HG02623 (cell line): ENCODE data around the gene INO80.

ENCODE experiments used
- ATAC-seq: cut with Tn5 transposase; IDR thresholded peaks from one replicate; pipeline ENCODE4 v1.9.1; 2021; ENCODE audit warnings: moderate library complexity; ENCODE audit not compliant: unreplicated experiment

The INO80 gene

DNA sequence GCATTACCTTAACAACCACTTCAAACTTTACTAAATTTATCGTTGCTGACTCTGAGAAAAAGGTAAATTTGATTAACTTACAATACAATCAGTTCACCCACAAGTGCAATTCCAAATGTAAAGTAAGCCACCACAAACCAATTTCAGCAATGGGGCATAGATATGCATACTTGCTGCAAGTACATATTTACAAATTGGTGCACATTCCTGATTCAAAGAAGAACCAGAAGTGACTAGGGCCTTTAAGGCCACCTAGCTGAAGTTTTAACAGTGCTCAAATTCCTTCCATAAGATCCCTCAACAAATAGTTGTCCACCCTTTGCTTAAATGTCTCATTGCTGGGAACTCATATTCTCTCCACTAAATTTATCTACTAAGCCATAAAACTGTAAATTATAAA lies 67.2 kb downstream of the INO80 start:
- ATAC-seq = no peak

DNA sequence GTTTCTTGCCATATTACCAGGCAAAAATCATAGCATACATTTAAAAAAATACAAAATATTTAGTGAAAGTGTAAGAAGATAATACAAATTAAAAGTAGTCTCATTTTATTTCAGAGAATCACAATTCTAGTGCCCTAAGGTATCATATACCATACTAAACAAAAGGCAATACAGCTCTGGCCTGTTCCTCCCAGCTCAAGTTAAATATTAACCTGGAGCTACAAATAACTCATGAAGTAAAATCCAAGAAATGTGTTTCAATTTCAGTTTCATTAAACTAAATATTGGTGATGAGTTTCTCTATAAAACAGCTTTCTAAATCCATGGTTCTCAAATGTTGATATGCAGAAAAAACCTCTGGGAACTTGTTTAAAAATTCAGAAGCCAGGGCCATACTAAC lies 67.7 kb downstream of the INO80 start:
- ATAC-seq = no peak

DNA sequence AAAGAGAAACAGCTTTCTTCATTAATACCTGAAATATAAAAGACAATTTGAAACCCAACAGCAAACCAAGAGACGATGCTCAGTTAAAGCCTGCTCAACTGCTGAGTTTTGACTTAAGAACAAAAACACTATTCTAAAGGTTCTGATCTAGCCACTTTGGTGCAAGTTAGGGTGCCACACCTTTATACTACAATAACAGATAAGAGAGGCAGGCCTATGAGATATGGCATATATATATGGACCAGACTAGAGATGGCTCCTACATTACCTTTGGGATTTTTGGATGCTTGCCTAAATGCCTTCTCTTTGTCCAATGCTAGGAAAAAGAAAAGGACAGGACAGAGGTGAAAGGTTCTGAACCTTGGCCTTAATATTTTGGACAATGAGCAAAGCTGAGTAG lies 68.6 kb downstream of the INO80 start:
- ATAC-seq = no peak

DNA sequence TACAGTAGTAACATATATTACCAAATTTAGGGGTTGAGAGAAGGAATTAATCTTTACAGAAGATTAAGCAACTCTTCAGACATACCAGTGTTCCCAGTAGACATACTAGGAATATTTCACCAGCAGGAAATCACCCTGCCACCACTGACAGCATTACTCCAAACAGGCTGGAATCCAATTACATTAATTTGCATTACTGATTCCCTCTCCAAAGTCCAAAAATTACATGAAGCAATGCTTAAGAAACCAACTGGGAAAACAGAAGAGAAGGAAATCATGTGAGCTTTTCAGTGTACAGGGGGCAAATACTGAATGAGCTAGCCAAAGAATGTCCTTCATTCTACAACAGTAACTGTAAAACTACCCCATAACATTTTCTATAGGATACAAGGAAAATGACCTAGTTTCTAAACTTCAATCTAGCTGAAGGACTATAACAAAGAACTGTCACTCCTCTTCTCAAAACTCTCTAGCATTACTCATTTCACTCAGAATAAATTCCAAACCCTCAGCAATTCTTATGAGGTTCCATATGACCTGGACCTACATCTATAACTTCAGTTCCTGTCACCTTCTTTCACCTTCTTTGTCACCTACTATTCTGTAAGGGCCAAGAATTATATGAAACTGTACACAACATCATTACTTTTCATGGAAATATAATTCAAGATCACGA lies 72.7 kb downstream of the INO80 start:
- no peak for ATAC-seq

DNA sequence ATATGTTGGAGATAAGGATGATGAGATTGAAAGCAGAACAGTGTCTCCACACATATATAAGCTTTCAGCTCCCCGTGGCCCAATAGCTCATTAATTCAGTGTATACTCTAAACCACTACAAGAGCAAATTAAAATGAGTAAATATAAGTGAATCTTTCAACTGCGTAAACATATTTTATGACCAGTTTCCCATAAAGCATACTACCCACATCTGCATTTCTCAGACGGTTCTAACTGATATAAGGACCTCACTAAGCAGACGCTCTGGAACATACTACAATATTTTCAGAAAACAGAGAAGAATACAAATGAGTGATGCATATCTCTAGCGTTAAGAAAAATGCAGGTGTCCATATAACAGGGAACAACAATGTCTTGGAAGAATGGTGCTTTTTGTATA lies 73.2 kb downstream of the INO80 start:
- no peak for ATAC-seq

DNA sequence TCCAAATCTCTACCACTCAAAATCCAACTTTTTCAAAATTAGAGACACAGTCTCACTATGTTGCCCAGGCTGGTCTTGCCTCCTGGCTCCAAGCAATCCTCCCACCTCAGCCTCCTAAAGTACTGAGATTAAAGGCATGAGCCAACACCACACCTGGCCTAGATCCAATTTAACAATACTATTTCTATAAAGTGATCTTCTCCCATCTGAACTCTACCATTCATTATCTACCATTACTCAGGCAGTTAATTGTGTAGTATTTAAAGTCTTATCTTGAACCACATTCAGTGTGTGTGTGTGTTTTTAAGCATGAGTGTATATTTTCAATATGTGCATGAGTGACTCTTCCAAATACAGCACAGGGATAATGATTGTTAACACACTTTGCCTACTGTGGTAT lies 77.0 kb downstream of the INO80 start:
- no peak for ATAC-seq

DNA sequence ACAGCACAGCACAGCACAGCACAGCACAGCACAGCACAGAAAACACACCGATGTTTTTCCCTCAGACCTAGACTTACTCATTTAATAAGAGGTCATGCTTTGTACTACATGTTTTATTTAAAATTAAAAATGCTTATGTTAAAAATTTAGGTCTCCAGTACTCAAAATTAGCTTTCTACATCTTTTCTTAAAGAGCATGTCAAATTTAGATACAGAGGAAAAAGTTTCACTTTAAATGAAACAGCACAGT lies 84.1 kb downstream of the INO80 start:
- ATAC-seq = no peak

DNA sequence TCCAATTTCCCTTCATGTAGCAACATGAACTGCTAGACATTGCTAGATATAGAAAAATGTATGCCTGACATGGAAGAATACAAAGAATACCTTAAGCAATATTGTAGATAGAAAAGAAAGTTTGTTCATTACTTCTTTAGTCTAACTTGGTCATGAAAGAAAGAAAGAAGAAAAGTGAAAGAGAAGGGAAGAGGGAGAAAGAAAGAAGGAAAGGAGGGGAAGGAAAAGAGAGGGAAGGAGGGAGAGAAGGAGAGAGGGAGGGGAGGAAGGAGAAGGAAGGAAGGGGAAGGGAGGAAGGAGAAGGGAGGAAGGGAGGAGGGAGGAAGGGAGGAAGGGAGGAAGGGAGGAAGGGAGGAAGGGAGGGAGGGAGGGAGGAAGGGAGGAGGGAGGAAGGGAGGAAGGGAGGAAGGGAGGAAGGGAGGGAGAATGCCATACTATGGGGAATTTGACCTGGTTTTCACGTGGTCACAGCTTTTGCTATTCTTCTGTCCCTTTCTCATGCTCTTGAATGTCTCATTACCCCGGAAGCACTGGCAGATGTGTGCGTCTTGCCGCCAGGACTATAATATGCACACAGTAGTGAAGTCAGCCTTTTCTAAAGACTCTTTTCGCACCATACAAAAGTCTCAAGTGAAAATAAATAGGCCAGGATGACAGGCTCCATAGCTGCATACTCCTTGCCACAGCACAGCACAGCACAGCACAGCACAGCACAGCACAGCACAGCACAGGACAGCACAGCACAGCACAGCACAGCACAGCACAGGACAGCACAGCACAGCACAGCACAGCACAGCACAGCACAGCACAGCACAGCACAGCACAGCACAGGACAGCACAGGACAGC lies 84.6 kb downstream of the INO80 start:
- ATAC-seq = no peak

DNA sequence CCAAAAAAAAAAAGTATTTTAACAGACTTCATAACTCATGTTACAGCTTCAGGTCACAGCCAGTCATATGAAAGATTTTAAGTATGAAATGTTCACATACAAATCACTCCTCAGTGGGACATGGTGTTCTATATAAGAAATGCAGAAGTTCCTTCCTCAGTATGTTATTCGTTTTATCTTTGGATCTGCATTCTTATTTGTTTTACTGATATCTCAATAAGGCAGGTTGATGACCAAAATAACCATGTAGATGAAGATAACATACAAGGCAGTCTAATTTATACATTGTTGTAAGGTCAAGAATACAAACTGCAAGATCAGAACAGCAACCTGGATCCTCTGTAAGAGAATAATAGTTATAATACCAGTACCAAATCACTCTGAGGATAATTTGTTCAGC lies 87.2 kb downstream of the INO80 start:
- no peak for ATAC-seq

DNA sequence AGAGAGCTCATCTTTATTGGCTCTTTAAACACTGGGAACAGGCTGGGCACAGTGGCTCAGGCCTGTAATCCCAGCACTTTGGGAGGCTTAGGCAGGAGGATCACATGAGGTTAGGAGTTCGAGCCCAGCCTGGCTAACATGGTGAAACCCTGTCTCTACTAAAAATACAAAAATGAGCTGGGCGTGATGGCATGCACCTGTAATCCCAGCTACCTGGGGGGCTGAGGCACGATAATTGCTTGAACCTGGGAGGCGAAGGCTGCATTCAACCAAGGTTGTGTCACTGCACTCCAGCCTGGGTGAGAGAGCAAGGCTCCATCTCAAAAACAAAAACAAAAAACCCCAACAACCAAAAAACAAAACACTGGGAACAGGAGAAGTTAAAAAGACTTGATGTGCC lies 90.7 kb downstream of the INO80 start:
- no peak for ATAC-seq

DNA sequence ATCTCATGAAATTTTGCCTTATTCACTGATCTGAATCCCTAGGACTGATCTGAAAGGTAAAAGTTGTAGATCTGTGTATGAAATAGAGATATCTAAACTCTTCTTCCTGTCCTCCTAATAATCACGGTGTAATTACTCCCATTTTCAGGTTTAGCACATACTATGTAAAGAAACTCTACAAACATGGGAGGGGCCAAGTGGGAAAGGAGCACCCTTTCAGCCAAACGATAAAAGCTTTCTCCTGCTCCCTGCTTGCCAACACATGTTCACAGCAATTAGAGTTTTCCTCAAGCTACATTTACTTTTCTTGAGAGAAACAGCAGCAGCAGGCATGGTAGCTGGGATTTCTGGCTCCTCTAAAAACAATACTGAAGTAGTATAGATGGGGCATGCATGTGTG lies 91.2 kb downstream of the INO80 start:
- ATAC-seq = no peak

DNA sequence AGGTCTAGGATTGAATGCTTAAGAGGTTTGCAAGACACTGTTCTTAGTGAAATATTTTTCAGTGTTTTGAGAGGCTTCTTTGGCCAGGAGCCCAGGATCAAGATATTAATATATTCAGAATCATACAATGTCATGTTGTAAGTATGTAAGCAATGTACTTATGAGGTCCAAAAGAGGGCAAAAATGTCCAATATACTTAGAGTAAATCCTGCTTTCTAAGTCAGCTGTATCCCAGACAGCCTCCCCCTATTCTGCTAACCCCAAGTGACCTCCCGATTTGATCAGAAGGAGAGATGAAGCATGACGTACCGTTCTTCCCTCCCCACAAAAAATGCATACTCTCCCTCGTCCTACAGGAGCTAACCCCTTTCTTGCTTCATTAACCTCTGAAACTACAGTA lies 91.9 kb downstream of the INO80 start:
- no peak for ATAC-seq

DNA sequence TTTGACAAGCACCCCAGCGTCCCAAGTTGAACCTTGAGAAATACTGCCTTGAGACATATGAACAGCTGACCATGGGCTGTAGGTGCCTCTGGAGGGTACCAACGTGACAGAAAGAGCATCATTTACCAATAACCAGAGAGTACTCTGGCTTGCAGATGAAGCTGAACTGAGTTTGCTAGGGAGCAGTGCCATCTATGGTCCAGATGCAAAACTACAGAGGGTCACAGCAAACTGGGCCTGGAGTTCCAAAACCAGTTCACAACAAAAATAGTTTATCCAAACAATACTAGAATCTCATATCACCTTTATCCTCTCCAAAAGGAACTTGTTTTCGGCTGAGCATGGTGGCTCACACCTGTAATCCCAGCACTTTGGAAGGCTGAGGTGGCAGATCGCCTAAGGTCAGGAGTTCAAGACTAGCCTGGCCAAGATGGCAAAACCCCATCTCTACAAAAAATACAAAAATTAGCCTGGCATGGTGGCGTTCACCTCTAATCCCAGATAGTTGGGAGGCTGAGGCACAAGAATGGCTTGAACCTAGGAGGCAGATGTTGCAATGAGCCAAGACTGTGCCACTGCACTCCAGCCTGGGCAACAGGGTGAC lies 93.5 kb downstream of the INO80 start:
- ATAC-seq = no peak

DNA sequence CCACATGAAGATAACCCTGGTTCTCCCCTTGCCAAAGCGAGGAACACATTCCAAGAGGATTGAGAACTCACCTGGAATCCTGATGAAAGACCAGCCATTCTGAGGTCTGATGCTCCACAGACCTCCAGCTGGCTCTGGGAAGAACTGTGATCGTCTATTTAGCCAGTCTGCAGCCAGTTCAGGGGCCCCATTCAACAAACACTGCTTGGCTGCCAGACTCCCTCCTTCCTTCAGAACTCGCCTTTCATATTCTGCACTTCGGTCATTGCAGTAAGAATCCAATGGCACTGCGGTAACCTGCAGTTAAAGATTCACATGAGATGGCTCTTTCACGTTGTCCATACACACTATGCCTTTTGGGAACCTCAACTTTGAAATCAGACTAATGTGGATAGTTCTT lies 95.3 kb downstream of the INO80 start:
- no peak for ATAC-seq

DNA sequence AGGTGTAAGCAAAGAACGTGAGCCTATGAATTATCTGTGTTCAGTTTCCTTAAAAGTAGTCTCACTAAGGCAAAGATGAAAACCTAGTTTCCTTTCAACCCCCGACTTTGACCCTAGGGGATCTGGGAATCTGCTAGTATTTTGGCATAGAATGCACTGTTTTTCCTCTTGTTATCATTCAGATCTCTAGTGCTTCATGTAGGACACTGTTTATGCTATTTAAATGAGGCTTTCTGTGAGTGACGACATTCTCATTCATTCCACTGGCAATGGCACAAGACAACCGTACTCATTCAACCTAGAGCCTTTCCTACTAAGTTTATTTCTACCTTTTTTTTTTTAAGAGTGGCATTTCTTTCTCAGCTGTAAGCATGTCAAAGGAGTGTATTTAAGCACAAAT lies 95.8 kb downstream of the INO80 start:
- ATAC-seq = no peak

DNA sequence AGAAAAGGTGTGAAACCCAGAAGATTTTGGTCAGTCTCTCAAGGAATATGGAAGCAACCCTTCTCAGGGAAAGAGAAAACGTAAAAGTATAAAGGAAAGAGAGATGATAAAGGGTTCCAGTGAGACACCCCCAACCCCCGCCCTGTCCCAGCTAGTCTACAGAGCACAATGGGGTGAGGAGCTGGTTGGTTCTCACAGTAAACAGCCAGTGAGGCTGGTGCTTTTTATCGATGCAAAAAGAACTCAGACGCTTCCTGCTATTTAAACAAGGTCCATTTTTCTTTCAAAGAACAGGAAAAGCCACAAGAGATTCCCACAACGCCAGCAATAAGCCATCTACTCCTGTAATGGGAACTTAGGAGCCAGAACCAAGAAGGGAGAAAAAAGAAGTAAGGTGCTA lies 96.9 kb downstream of the INO80 start:
- ATAC-seq = no peak

DNA sequence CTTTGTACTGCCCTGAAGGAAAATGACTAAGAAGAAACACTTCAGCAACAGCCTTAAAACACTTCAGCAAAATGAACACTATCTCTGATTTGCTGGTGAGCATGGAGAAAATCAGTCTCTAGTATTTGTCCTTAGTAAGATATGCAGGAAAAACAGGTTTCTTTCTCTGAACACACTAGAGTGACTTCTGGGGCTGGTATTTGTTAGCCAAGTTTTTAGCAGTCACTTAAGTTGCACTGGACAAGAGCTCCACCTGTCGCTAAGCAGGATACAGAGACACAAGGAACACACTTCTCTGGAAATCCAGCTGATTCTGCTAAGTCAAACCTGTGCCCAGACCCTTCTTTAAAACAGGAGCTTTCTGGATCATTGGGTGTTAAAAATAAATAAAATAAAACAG lies 97.5 kb downstream of the INO80 start:
- ATAC-seq = no peak

DNA sequence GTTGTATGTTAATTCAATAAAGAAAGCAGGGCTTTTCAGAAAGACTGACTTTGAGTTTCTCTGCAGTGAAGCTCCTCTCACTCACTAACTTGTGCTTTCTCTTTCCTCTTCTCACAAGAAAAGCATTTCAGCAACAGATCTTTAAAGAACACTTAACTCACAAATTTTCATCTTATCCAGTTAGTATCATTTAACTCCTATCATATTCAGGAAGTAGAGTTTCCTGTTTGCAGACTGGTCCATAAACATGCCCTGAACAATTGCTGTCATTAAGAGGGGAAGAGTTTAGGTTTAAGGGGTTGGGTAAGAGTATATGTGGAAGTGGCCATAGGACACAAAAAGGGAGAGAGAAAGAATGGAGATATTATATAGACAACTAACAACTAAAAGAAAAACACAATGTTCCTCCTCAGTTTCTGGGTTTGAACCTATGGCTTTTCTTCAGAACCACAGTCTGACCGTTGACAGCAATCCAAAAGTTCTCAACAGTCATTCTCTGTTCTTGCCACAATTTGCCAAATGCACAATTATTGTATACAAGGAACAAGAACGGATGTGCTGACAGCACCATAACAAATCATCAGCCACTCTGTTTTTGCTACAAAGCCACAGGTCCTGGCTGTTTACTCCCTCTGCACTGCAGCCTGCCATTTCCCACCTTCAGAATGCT lies 98.9 kb downstream of the INO80 start:
- no peak for ATAC-seq

DNA sequence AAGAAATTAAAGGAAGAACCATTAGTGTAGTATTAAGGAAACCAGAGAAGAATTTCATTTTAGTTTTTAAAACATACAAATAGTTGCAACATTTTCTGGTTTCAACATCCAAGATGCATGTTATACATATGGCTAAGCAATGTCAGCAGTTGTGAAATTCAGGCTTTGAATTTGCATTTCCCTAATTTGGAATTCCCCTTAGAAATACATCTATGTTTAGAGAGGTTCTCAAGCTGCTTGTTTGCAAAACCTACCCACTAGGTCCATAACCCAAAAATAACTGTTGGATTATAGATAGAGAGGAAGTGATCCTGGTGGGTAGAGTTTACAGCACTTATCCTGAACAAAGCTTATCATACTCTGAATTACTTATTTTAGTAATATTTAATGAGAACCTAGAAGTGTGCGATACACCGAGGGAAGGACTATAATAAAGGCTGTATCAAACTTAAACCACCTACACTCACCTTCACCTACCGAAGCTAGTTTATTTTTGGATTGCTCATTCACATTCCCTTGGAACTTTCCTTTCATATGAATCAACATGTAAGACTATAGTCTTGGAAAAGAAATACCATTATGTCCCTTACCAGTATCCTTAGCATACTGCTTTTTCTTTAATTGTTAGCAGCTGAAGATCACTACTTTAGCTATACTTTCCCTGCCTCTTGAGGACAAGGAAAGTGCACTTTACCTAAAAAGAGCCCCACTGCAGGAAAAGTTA lies 102.2 kb downstream of the INO80 start:
- ATAC-seq = no peak

DNA sequence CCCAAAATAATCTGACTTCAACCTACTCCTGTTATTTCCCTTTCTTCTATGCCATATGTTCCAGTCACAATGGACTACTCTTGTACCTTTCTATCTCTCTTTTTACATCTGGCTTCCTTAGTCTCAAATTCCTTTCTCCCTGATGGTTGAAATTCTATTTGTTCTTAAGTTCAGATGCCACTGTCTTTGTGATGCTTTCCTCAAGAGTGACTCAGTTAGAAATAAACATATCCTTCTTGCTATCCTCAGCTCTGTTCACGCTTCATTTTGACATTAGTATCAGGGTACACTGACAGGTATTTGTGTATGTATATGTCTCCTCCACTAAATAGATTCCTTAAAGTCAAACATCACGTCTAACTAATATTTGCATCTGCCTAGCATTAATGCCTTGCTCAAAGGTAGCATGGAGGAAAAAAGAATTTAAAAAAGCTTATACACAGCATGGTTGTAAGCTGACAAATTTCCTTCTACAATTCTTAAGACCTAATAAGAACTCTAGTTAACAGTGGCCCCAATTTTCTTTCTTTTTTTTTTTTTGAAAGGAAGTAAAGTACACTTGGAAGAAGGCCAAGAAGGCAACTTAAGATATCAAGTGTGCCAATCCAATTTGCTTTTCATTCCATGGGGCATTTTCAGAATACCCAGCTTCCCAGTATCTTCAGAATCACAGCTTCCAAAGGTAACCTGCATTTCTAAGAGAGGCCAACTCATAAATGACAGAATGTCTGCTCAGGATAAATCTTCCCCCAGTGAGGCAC lies 104.8 kb downstream of the INO80 start:
- no peak for ATAC-seq

DNA sequence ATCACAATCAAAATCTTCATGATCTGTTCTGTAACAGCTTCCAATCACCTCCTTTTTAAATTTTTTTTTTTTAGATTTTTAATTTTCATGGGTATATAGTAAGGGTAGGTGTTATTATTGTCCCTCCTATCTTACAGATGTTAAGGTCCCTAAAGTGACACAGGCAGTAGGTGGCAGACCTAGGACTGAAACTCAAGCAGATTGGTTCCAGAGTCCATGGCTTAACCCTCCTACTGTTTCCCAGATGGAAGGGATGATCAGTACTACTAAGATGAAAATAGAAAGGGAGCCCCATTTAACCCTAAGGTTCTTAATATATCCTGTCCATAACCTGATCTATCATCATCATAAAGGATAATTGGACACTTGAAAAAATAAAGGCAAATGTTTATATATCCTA lies 105.7 kb downstream of the INO80 start:
- ATAC-seq = no peak
